GM12878 (cell line): ENCODE data around the gene GOLGA6L2.

Experiments used
- CREM ChIP-seq: IDR thresholded peaks from 2 replicates; pipeline ENCODE4 v1.6.1; 2014; ENCODE audit warnings: antibody characterized with exemption, low read depth
- CTCF ChIP-seq, 3 experiments: IDR thresholded peaks in 2 of 3; conservative IDR thresholded peaks in 1 of 3; 2 replicates each; pipeline ENCODE4 v1.5.1; 2011; ENCODE audit warnings: low read depth in 3 of 3, low read length in 3 of 3, mild to moderate bottlenecking in 3 of 3, control low read depth in 2 of 3, moderate library complexity in 2 of 3, inconsistent platforms in 1 of 3, mixed read lengths in 1 of 3; ENCODE audit not compliant: control insufficient read depth in 2 of 3, insufficient read depth in 1 of 3; ENCODE audit errors: extremely low read depth in 1 of 3
- EP300 ChIP-seq, 2 experiments: fragments of 150-350 bp in 1 of 2; IDR thresholded peaks; 2 replicates each; pipeline ENCODE4 v1.6.1; 2011 to 2012; ENCODE audit warnings: low read depth in 2 of 2, low read length in 2 of 2, borderline replicate concordance in 1 of 2, improper control_type of control experiment in 1 of 2, inconsistent platforms in 1 of 2; ENCODE audit not compliant: control insufficient read depth in 1 of 2
- HSF1 ChIP-seq: fragments of 150-350 bp; IDR thresholded peaks from 2 replicates; pipeline ENCODE4 v1.6.1; 2014; ENCODE audit warnings: mild to moderate bottlenecking, low read depth, low read length
- PKNOX1 ChIP-seq: fragments of 450-650 bp; IDR thresholded peaks from 2 replicates; pipeline ENCODE4 v1.6.1; 2016; ENCODE audit warnings: mild to moderate bottlenecking
- POLR2A ChIP-seq: IDR thresholded peaks from 2 replicates; pipeline ENCODE4 v1.6.1; 2011; ENCODE audit warnings: low read depth, mild to moderate bottlenecking, low read length
- SUPT20H ChIP-seq: IDR thresholded peaks from 2 replicates; pipeline ENCODE4 v1.6.1; 2011; ENCODE audit warnings: low read depth, mild to moderate bottlenecking, low read length, moderate library complexity, borderline replicate concordance; ENCODE audit not compliant: control insufficient read depth
- TAF1 ChIP-seq: IDR thresholded peaks from 2 replicates; pipeline ENCODE4 v1.6.1; 2011; ENCODE audit warnings: mild to moderate bottlenecking, low read depth, low read length, borderline replicate concordance
- ZNF24 ChIP-seq: fragments of 450-650 bp; IDR thresholded peaks from 2 replicates; pipeline ENCODE4 v1.6.1; 2017; ENCODE audit warnings: antibody characterized with exemption, mild to moderate bottlenecking
- ZZZ3 ChIP-seq: IDR thresholded peaks from 2 replicates; pipeline ENCODE4 v1.6.1; 2011; ENCODE audit warnings: low read depth; ENCODE audit not compliant: control insufficient read depth, insufficient read length

- no peak for TF ChIP-seq CTCF (IDR thresholded peaks at IDR 0.05 in 2 of 3, conservative IDR thresholded peaks at IDR 0.05 in 1 of 3; ENCODE audit: control insufficient read depth in 2 of 3, extremely low read depth in 1 of 3, insufficient read depth in 1 of 3, low read depth in 3 of 3, low read length in 3 of 3)
- TF ChIP-seq EP300 (IDR thresholded peaks at IDR 0.05; ENCODE audit: borderline replicate concordance in 1 of 2, control insufficient read depth in 1 of 2, low read depth in 2 of 2, low read length in 2 of 2): no peak
- TF ChIP-seq ZZZ3: no peak
- no peak for TF ChIP-seq POLR2A
- no peak for TF ChIP-seq TAF1
- no peak for TF ChIP-seq PKNOX1
- no peak for TF ChIP-seq CREM
- no peak for TF ChIP-seq HSF1
- no peak for TF ChIP-seq SUPT20H
- no peak for TF ChIP-seq ZNF24
Observed at GRCh38 chr15:23447107-23447500, at the start of gene GOLGA6L2.
